Loucy (cell line): ENCODE measurements around the gene RBM14.
"Not testable (repeated sequence)": the region's sequence is repeated elsewhere in the genome, so short reads cannot be mapped to it uniquely, and the experiment has no call there.

Experiments
- EZH2phosphoT487 ChIP-seq: fragments of 200-600 bp; IDR thresholded peaks from 2 replicates; pipeline ENCODE4 v1.6.1; 2018; ENCODE audit warnings: antibody characterized with exemption, mild to moderate bottlenecking, moderate library complexity, borderline replicate concordance
- TF ChIP-seq, protein P1 (sequence below): fragments of 200-600 bp; sonication (generic); conservative IDR thresholded peaks from 2 replicates; pipeline ENCODE4 v1.5.1; 2014; ENCODE audit warnings: mild to moderate bottlenecking, antibody characterized with exemption, low read length

- TF ChIP-seq, protein P1, sequence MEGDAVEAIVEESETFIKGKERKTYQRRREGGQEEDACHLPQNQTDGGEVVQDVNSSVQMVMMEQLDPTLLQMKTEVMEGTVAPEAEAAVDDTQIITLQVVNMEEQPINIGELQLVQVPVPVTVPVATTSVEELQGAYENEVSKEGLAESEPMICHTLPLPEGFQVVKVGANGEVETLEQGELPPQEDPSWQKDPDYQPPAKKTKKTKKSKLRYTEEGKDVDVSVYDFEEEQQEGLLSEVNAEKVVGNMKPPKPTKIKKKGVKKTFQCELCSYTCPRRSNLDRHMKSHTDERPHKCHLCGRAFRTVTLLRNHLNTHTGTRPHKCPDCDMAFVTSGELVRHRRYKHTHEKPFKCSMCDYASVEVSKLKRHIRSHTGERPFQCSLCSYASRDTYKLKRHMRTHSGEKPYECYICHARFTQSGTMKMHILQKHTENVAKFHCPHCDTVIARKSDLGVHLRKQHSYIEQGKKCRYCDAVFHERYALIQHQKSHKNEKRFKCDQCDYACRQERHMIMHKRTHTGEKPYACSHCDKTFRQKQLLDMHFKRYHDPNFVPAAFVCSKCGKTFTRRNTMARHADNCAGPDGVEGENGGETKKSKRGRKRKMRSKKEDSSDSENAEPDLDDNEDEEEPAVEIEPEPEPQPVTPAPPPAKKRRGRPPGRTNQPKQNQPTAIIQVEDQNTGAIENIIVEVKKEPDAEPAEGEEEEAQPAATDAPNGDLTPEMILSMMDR = not testable (repeated sequence)
- TF ChIP-seq EZH2phosphoT487 = not testable (repeated sequence)
These were observed 27.1 kb upstream of the RBM14 start for GRCh38 chr11:66589315-66589714.
